HG03558 (cell line): ENCODE measurements around the gene CIB2.

ENCODE experiments used
- ATAC-seq: cut with Tn5 transposase; IDR thresholded peaks from one replicate; pipeline ENCODE4 v1.9.1; 2021; ENCODE audit warnings: moderate number of reproducible peaks; ENCODE audit not compliant: unreplicated experiment; ENCODE audit errors: extremely low read depth

The CIB2 gene

DNA sequence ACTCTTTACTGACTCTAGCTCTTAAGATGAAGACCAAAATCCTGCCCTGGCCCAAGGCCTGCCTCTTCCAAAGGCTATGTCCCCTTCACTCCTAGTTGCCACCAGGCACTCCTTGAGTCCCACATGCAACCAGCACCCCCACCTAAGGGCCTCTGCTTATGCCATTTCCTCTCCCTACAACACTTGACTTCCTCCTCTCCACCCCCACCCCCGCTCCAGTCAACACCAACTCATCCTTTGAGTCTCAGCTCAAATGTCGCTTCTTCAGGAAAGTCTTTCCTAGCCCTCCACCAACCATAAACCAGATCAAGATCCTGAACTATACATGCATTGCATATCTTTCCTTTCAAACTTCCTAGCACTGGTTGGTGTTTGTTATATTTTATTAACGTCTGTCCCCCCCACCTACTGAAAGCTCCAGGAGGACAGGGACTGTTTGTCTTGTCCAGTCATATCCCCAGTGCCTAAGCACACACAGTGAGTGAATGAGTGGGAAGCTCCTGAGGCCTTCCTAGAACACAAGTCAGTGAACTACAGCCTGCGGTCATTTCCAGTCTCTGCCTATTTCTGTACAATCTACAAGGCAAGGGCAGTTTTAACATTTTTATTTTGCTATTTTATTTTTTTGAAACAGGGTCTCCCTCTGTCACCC lies 61.1 kb downstream of the CIB2 start:
- ATAC-seq, result no peak

DNA sequence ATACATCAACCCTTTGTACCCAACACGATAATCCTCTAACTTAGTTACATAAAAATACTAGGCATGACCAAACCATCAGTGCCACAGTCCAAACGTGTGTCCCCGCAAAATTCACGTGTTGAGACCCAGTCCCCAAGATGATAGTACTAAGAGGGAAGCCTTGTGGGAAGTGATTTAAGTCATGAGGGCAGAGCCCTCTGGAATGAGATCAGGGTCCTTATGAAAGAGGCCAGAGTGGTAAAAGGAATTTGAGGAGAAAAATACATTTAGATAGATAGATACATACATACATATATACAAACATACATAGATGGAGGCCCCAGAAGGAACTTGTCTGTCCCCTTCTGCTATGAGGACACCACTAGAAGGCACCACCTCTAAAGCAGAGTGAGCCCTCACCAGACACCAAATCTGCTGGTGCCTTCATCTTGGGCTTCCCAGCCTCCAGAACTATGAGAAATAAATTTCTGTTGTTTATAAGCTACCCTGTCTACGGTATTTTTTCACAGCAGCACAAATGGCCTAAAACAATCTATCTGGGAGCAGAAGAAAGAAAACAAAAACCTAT lies 61.7 kb downstream of the CIB2 start:
- no peak for ATAC-seq

DNA sequence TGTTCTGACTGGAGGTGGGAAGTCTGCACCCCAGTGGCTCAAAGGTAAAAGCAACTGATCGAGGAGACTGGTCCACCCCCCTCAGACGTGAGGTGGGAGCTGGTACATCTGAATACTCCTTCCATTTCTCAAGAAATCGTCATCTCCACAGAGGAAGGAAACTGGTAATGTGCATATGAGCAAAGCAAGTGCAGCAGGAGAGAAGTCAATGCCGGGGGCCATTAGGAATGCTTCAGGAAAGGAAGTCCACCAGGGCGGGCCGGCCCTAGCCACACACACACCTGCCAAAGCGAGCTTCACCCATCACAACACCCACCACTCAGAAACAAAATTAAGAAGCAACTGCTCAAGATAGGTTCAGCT lies 62.2 kb downstream of the CIB2 start:
- no peak for ATAC-seq

DNA sequence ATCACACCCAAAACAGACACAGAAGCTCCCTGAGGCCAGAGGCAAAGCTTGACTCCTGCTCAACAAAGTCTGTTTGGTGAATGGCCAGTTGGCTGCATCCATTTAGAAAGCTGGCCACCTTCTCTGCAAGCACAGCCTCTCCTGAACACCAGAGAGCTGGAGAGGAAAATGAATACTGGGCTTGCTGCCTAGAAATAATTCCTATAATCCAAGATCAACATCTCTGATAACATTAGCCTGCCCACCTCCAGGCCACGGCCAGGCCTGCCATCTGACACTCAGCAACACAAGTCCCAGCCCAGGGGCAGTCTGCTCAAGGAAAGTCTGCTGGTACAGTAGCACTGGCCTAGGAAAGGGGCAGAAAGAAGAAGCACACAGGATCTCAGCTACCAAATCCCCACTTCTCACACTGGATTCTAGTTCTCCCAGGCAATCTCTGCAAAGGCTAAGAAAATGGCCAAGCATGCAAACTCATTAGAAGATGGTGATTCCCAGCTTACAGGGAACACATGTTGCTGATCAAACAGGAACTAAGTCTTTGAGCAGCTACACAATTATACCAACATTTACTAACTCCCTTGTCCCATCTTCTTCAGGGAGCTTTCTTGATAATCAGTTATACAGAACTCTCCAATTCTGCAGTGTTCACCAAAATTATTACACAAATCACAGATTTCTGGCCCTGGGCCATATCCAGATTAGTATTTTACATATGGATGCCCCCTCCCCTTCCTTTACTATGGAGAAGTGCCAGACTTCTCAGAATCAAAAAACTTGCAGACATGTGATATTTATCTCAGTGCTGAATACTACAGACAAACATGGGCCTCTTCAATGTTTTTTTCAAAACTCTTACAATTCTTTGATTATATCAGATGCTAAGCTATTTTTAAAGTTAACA lies 63.7 kb downstream of the CIB2 start:
- ATAC-seq, result no peak

DNA sequence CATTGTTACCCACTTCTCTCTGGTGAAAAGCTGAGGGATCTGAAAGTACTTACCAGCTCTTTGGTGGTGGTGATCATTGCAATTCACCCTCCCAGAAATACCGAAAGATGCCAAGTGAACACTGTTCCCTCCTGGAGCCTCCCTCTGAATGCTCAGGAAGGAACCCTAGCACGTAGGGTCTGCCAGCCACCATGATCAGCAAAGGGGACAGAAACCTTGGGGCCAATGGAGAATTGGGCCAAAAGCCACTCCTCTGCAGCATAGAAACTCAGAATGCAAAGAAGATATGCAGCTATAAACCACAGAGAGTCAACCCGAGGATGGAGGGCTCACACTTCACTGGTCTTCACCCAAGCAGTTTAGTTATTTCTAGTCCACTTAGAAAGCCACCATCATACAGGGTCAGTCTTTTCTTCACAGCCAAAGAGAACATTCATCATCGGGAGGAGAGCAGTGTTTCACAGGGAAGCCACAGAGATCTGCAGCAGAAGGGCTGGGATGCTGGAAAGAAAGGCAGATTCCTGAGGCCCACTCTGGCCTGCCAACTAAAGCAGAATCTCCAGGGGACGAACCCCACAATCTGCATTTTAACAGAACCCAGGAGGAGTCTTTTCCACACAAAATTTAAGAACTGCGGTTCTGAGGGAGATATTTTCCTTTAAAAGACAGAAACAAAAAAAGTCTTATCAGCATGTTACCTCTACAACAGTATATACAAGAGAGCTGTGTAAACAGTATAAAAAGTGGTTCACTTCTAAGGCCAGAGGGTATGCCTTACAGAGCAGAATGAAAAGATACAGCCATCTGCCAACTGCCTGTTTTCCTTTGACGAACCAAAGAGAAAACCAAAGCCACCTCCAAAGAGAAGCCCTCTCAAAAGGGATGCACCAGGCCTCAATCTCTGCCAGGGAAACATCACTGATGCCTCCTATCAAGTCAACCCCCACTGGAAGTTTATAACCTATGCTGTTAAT lies 65.0 kb downstream of the CIB2 start:
- ATAC-seq, result peak; percentile 35

DNA sequence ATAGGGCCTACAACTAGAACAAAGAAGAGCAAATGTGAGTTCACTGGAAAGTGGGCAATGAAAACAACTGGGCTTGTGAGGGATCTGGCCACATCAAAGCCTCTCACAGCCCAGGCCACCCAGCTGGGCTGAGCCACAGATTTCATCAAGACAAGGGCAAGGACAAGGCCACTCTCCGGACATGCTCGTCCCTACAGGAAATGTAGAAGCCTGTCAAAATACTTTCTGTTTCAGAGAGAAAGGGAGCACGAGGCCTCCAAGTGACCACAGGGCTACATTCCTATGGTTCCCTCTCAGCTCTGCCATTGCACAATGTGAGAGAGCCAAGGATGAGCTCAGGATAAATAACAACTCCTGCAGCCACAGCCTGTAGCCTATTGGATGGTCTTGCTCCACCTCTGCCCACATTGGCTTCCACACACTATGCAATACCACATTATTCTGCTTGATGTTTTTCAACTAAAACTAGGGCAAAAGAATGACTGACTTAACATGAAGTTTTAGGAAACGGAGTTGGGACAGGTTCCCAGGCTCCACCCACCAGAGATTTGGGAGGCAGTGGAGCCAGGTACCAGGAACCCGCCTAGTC lies 65.9 kb downstream of the CIB2 start:
- ATAC-seq, result no peak

DNA sequence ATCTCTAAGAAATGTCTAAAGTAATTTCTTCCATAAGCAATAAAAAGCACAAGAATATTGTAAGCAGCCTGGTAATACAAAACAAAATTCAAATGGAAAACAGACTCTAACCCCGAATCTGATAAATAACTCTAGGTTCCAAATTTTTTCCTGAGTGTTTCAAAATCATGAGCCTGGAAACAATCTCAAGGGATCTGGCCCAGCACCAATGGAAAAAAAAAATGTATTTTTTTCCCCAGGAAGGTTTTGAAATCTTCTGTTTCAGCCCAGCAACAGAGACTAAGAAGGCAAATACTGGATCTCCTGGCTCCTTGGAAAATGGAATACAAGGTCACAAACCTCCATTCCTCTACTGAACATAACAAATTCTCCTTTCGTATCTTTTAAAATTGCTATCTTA lies 66.7 kb downstream of the CIB2 start:
- ATAC-seq, result no peak

DNA sequence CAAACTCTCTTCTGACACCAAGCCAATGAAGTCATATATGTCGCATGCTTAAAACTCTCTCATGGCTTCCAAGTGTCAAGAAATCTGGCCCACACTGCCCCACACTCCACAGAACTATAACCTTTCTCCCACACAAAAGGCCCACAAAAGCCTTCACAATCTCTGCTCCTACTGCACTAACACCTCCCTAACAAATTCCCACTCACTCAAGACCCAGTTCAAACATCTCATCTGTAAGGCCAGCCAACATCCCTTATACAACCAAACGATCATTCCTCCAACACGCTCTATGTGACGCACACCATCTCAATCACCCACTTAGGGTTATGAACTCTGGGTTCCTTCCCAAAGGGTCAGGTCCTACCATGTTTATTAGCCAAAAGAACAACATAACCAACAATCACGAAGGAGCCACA lies 67.3 kb downstream of the CIB2 start:
- ATAC-seq, result no peak

DNA sequence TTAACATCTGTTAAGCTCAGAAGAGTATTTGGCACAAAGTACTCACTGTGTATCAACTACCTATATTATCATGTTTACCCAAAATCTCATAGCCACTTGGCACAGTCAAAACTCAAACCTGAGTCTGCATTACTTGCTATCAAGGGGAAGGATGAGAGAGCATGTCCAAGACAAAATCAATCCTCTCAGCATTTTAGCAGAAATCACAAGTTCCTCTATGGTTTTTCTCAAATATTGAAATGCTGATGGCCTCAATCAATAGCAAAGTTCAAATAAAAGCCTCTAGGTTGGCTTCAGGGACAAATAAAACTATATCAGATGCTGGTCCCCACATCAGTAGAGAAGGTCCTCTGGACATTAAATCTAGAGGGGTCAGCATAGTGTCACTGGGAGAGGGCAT lies 68.0 kb downstream of the CIB2 start:
- no peak for ATAC-seq

DNA sequence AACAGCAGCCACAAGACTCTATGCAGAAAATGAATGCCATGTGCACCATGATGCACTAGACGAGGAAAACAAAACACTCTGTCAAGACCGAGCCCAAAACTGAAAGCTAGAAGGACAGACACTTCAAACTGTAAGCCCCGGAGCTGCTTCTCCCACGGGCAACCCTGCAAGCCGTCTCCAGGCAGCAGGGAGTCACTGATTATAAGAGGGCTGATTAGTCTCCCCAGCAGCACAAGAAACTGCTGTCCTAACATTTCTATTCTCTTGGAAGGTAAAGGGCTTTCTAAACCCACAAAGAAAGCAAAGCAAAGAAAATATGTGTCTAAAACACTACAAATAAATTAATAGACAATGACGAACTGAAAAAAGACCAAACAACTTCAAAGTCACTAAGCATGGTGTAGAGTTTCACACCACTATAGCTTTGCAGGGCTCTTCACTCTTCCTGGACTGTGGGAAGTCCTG lies 69.2 kb downstream of the CIB2 start:
- ATAC-seq, result no peak

DNA sequence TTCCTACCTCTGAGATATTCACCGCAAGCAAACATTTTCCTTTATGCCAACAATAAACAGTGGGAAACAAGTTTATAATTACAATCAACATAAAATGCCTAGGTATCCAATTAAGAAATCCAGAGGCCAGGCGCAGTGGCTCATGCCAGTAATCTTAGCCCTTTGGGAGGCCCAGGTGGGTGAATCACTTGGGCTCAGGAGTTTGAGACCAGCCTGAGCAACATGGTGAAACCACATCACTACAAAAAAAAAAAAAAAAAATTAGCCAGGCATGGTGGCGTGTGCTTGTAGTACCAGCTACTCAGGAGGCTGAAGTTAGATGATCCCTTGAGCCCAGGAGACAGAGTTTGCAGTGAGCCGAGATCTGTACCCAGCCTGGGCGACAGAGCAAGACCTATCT lies 71.0 kb downstream of the CIB2 start:
- no peak for ATAC-seq

DNA sequence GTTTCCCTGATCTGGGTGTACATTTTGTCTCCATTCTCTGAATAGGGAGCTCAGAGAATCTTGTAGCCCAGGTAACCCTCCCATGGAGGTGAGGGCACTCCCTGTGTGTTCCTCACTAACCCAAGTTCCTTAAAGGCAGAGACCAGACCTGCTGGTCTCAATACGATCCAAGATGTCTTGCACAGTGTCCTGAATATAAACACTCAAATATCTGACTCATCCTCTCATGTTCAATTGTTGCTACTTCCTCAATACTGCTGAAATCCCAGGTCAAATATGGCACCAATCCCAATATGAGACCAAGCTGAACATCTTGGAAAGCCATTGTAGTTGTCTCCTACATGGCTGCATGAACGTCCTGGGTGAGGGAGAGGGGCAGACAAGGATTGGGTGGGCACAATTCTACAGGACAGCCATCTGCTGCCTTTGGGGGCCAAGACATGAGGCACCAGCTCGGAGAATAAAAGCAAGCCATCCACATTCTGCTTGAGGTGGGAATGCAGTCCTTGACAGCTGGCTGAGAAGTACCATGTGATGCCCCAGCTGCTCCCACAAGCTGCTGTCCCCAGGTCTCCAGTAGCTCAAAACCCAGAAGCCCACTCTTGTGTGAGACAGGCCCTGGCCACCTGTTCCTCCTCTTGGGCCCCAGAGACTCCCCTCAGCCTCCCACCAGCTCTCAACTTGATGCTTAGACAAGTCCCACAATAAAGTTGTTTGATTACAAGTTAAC lies 72.0 kb downstream of the CIB2 start:
- no peak for ATAC-seq

DNA sequence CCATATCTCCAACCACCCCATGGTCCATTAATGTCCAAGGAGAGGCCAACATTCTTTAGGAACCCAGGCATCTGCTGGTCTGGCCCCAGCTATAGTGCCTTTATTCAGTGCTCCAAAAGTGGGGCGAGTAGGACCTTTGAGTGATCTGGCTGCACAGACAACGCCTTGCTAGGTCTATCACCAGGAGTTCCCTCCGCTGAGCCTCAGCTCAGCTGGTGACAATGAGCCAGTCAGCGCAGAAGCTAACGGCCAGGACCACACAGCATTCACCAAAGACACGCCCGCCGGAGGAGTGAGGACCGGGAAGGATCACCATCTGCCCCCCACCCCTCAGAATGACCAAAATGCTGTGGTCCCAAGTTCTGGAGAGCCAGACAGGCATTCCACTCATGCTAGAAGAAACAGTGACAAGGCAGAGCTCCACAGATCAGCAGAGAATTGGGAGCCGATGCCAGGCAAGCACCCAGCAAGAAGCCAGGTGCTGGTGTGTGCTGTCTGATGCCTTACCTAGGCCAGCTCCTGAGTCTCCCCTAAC lies 72.8 kb downstream of the CIB2 start:
- ATAC-seq, result no peak

DNA sequence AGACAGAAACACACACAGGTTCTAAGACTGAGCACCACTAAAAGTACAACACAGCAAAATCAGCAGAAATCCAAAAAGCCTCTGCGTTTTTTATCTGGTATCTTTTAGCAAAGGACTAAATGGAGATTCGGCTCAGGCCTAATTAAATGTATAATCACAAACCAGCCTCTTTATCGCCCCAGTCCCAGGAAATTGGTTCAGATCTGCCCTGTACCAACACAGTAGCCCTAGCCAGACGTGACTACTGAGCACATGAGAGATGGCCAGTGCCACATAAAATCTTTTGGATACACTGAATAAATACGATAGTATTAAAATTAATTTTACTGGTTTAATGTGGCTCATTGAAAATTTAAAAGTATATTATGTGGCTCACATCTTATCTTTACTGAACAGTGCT lies 73.4 kb downstream of the CIB2 start:
- ATAC-seq, result no peak

DNA sequence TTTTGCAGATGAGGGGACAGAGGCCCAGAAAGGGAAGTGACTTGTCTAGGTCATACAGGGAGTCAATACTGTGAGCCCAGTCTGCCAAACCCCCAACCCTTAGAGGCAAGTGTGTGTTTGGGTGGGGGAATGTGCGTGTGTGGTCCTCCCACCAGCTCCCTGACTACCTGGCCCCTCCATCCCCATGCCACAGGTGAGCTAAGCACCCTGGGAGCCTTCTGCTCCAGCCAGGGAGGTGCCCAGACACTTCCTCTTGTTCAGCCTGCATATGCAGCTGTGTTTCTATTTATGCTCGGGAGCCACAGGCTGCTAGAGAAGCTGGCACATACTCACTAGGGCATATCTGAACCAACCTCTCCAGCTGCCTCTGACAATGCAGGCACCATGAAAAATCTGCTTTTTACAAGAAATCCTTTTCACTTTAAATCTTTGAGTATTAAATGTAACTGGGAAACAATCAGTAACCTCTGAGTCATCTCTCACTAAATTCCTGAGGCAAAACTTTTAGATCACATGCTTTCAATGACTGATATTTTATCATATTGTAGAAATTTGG lies 74.5 kb downstream of the CIB2 start:
- no peak for ATAC-seq

DNA sequence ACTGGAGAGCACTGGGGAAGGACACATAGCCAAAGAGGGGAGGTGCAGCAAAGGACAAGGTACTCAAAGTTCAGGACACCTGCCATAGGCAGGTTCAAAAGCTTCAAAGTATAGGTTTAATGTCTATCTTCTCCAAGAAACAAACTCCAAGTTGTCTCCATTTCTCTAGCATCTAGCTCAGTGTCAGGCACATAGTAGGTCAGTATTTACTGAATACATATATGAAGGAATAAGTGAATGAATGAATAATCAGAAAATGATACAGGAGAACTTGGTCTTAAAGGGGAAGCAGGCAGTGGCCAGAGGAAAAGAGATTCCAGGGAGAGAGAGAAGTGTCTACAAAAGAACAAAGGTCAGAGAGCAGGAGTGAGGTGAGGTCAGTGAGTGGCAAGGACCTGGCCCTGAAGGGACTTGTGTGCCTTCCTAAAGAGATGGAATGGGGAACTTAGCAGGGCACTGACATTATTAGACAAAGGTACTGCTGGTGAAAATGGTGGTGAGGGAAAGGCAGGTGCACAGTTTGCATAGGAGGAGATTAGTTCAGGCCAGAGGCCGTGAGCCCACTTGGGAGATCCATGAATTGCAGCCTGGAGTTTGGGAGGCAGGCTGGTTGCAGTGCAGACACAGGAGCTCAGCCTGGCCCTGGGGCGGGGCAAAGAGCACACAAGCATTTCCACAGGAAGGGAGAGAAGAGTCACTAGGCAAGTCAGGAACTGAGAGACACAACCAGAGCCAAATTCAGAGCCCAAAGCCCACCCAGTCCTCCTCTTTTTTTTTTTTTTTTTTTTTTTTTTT lies 75.1 kb downstream of the CIB2 start:
- no peak for ATAC-seq

DNA sequence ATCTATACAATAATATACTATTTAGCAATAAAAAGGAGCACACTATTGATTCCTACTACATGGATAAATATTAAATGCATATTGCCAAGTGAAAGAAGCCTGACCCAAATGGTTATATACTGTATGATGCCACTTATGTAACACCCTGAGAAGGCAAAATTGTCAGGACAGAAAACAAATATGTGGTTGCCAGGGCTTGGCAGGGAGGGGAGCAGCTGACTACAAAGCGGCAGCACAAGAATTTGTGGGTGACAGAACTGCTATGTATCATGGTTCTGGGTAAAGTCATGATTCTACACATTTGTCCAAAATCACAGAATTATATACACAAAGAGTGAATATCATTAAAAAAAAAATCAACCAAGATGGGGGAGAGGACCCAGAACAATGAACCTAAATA lies 76.3 kb downstream of the CIB2 start:
- no peak for ATAC-seq
